Measurements from ENCODE around the gene NAGS. TPM values are rescaled to one million over a fixed set of nuclear protein-coding genes. Genes with fewer than 3 reads are reported as not detected.
A peak's percentile ranks its signal among the peaks of the same experiment; 100 is the strongest.
"Not testable (repeated sequence)": the region's sequence is repeated elsewhere in the genome, so short reads cannot be mapped to it uniquely, and the experiment has no call there.

Gene NAGS
- total RNA-seq, result 48.2 TPM

- Histone ChIP-seq H3K27ac (no peak within 1 kb of the TSS), H3K9me3 (no peaks in the 10 kb centered on the region), H3K27me3 (no peaks in the 10 kb centered on the region), H3K36me3 (no peaks in the 10 kb centered on the region), H3K4me1 (peaks cover 4 to 31% of the 10 kb centered on the region in 2 donors), H3K4me3 (peak within 1 kb of the TSS; percentile 51 to 67)
- no peak for DNase-seq (ENCODE audit: low spot score in 2 of 2)
- intact Hi-C loops (cut with DNase I), result no loop called here
- TF ChIP-seq, protein P1, sequence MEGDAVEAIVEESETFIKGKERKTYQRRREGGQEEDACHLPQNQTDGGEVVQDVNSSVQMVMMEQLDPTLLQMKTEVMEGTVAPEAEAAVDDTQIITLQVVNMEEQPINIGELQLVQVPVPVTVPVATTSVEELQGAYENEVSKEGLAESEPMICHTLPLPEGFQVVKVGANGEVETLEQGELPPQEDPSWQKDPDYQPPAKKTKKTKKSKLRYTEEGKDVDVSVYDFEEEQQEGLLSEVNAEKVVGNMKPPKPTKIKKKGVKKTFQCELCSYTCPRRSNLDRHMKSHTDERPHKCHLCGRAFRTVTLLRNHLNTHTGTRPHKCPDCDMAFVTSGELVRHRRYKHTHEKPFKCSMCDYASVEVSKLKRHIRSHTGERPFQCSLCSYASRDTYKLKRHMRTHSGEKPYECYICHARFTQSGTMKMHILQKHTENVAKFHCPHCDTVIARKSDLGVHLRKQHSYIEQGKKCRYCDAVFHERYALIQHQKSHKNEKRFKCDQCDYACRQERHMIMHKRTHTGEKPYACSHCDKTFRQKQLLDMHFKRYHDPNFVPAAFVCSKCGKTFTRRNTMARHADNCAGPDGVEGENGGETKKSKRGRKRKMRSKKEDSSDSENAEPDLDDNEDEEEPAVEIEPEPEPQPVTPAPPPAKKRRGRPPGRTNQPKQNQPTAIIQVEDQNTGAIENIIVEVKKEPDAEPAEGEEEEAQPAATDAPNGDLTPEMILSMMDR (IDR thresholded peaks at IDR 0.05), result no peak
Observed at GRCh38 chr17:44004077-44004760, at the start of gene NAGS. Gene NAGS (plus strand): TSS chr17:44004622. CDS start chr17:44004664, 42 bp downstream.

GRCh38 chr17:43956222-43956621 is 48.2 kb upstream of the NAGS start:
- Histone ChIP-seq H3K9me3 (no peaks in the 10 kb centered on the region), H3K27ac (no peak overlapping the region), H3K36me3 (no peaks in the 10 kb centered on the region), H3K27me3 (peaks cover 15% of the 10 kb centered on the region), H3K4me3 (no peak overlapping the region), H3K4me1 (peaks cover 0 to 6% of the 10 kb centered on the region in 2 donors)
- intact Hi-C loops (cut with DNase I), result no loop called here
- DNase-seq (ENCODE audit: low spot score in 2 of 2), result no peak
- TF ChIP-seq, protein P1 (IDR thresholded peaks at IDR 0.05), result no peak

DNA sequence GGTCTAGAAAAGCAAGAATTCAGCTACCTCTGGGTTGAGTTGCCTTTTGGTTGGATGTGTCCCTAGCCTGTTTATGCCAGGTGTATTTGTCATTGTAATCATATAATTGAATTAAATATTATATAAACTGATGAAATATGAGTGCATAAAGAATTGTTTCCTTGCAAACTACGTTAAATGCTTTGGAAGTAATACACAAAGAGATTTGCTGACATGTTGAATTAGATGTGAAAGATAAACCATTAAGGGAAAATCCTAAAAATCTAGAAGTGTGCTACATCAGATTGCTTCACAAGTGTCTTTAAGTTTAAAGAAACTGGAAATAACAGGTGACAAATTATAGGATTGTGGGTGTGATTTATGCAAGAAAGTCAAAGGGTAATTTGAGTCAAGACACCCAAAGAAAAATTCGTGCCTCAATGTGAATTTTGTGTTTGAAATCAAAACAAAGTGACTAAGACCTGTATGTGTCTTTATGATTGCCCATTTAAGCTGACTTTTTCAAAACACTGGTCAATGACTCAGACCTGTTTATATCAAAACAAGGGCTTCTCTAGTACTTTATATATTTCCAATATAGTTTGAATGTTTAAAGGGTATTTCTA is 45.6 kb upstream of the NAGS start:
- H3K4me1 ChIP-seq, result no peaks in the 10 kb centered on the region
- H3K27ac ChIP-seq, result no peak overlapping the region
- intact Hi-C loops (cut with DNase I), result no loop called here
- no peaks in the 10 kb centered on the region for H3K9me3 ChIP-seq
- peaks cover 2% of the 10 kb centered on the region for H3K27me3 ChIP-seq
- no peak for DNase-seq (ENCODE audit: low spot score in 2 of 2)
- H3K36me3 ChIP-seq, result no peaks in the 10 kb centered on the region
- H3K4me3 ChIP-seq, result no peak overlapping the region
- TF ChIP-seq, protein P1 (IDR thresholded peaks at IDR 0.05), result no peak

GRCh38 chr17:43961292-43961691 is 43.1 kb upstream of the NAGS start:
- H3K27me3 ChIP-seq; DNase-seq (ENCODE audit: low spot score in 2 of 2); H3K4me3 ChIP-seq; intact Hi-C loops (cut with DNase I); H3K36me3 ChIP-seq; H3K27ac ChIP-seq; H3K4me1 ChIP-seq; H3K9me3 ChIP-seq: not testable (repeated sequence)

- H3K27me3 ChIP-seq, result no peaks in the 10 kb centered on the region
- TF ChIP-seq, protein P1 (IDR thresholded peaks at IDR 0.05), result no peak
- H3K27ac ChIP-seq, result no peak overlapping the region
- no peaks in the 10 kb centered on the region for H3K36me3 ChIP-seq
- no peak overlapping the region for H3K4me3 ChIP-seq
- H3K4me1 ChIP-seq, result no peaks in the 10 kb centered on the region
- intact Hi-C loops (cut with DNase I), result no loop called here
- no peaks in the 10 kb centered on the region for H3K9me3 ChIP-seq
- DNase-seq (ENCODE audit: low spot score in 2 of 2), result no peak
Observed at GRCh38 chr17:43961954-43962353, 42.5 kb upstream of the NAGS start.

- H3K4me1 ChIP-seq, result no peaks in the 10 kb centered on the region
- no peak overlapping the region for H3K27ac ChIP-seq
- TF ChIP-seq, protein P1 (IDR thresholded peaks at IDR 0.05), result no peak
- no peaks in the 10 kb centered on the region for H3K27me3 ChIP-seq
- H3K9me3 ChIP-seq, result no peaks in the 10 kb centered on the region
- intact Hi-C loops (cut with DNase I), result no loop called here
- no peak overlapping the region for H3K4me3 ChIP-seq
- no peaks in the 10 kb centered on the region for H3K36me3 ChIP-seq
- DNase-seq (ENCODE audit: low spot score in 2 of 2), result no peak
Observed at GRCh38 chr17:43962479-43962878, 41.9 kb upstream of the NAGS start.

Measured in ascending aorta (tissue), 2 donors.